Testis (tissue), 3 donors: ENCODE data around the gene RAB25. TPM values are rescaled to one million over a fixed set of nuclear protein-coding genes. Genes with fewer than 3 reads are reported as not detected.

Source experiments
- DNase-seq: peaks from one replicate; pipeline ENCODE4 v3.0.0-alpha.2; 2019
- H3K27ac ChIP-seq, 2 donors: fragments of 200-600 bp; sonication (generic); one replicate each; pipeline ENCODE4 v1.5.1; 2019
- H3K27me3 ChIP-seq: fragments of 200-600 bp; sonication (generic); one replicate; pipeline ENCODE4 v1.5.1; 2019
- H3K36me3 ChIP-seq: fragments of 200-600 bp; sonication (generic); one replicate; pipeline ENCODE4 v1.5.1; 2017; ENCODE audit warnings: low read depth; ENCODE audit errors: missing control alignments
- H3K4me1 ChIP-seq: fragments of 200-600 bp; sonication (generic); one replicate; pipeline ENCODE4 v1.5.1; 2019
- H3K4me3 ChIP-seq, 2 donors: fragments of 200-600 bp; sonication (generic); one replicate each; pipeline ENCODE4 v1.5.1; 2017 to 2019
- H3K9me3 ChIP-seq: fragments of 200-600 bp; sonication (generic); one replicate; pipeline ENCODE4 v1.5.1; 2017
- POLR2A ChIP-seq: fragments of 450-650 bp; IDR thresholded peaks from one replicate; pipeline ENCODE4 v1.6.1; 2017; ENCODE audit warnings: antibody characterized with exemption, mild to moderate bottlenecking, moderate library complexity
- WGBS, 2 donors: methylation state at CpG; one replicate each; pipeline ENCODE4 v1.1.5; 2018; 5-methylcytosine and 5-hydroxymethylcytosine counted together
- intact Hi-C: fragments of 100-400 bp; cut with DNase I; formaldehyde crosslinking; loops from one replicate; pipeline ENCODE4 v1.15.1; 2023; ENCODE audit warnings: low total_unique reads
- polyA plus RNA-seq: library from polyadenylated mRNA; stranded (reverse); fragments of 350-450 nt; fragmentation: Illumina TruSeq; extraction: RNeasy Lipid Tissue Mini Kit (QIAGEN cat#74804); gene quantifications from one replicate; pipeline ENCODE4 v1.2.3, GENCODE V29; 2014; ENCODE audit warnings: low read depth, low replicate concordance; ENCODE audit not compliant: insufficient read depth
- total RNA-seq, 2 donors: library from RNA; depleted of rRNA; stranded (reverse); fragments of >200 nt; gene quantifications; one replicate each; pipeline ENCODE4 v1.2.3, GENCODE V29; 2016
- TF ChIP-seq, protein P1 (sequence below), 3 experiments: fragments of 450-650 bp in 2 of 3; fragments of 200-600 bp in 1 of 3; sonication (generic) in 1 of 3; IDR thresholded peaks; one replicate each; pipeline ENCODE4 v1.5.1; 2016 to 2019; ENCODE audit warnings: antibody characterized with exemption in 3 of 3, mild to moderate bottlenecking in 2 of 3, moderate library complexity in 1 of 3

Gene RAB25
- total and polyA plus RNA-seq, 3 donors from 2014 or later: 1.2 to 2.1 (median 2.0) TPM

DNA sequence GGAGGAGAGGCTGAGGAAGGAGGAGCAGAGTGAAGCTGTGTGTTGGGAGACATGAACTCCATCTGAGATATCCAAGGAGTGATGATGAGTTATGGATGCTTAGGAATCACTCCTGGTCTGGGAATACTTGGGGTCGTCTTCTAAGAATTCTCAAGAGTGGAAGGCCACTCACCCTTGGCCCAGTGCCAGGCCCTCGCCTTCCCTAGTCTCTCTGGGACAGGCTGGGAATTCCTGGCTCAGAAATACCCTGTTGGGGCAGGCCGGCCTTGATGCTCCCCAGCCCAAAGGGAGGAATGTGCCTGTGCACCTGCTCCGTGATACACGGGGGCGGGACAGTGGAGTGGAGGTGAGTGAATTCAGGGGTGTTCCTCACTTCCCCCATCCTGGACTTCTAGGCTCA lies 40.9 kb downstream of the RAB25 start:
- 33 to 60% methylated on average over 2 to 6 of the region's 6 CpGs for WGBS, 2 donors
- no peak overlapping the region for H3K4me3 ChIP-seq
- no peak for DNase-seq
- no peaks in the 10 kb centered on the region for H3K9me3 ChIP-seq
- H3K4me1 ChIP-seq: peaks cover 55% of the 10 kb centered on the region
- no peaks in the 10 kb centered on the region for H3K27me3 ChIP-seq
- intact Hi-C loops: no loop called here
- no peaks in the 10 kb centered on the region for H3K36me3 ChIP-seq
- peak overlapping the region in 1 of 2 donors; percentile 97 for H3K27ac ChIP-seq
- TF ChIP-seq, protein P1, sequence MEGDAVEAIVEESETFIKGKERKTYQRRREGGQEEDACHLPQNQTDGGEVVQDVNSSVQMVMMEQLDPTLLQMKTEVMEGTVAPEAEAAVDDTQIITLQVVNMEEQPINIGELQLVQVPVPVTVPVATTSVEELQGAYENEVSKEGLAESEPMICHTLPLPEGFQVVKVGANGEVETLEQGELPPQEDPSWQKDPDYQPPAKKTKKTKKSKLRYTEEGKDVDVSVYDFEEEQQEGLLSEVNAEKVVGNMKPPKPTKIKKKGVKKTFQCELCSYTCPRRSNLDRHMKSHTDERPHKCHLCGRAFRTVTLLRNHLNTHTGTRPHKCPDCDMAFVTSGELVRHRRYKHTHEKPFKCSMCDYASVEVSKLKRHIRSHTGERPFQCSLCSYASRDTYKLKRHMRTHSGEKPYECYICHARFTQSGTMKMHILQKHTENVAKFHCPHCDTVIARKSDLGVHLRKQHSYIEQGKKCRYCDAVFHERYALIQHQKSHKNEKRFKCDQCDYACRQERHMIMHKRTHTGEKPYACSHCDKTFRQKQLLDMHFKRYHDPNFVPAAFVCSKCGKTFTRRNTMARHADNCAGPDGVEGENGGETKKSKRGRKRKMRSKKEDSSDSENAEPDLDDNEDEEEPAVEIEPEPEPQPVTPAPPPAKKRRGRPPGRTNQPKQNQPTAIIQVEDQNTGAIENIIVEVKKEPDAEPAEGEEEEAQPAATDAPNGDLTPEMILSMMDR (IDR thresholded peaks at IDR 0.05): no peak
- TF ChIP-seq POLR2A: no peak

DNA sequence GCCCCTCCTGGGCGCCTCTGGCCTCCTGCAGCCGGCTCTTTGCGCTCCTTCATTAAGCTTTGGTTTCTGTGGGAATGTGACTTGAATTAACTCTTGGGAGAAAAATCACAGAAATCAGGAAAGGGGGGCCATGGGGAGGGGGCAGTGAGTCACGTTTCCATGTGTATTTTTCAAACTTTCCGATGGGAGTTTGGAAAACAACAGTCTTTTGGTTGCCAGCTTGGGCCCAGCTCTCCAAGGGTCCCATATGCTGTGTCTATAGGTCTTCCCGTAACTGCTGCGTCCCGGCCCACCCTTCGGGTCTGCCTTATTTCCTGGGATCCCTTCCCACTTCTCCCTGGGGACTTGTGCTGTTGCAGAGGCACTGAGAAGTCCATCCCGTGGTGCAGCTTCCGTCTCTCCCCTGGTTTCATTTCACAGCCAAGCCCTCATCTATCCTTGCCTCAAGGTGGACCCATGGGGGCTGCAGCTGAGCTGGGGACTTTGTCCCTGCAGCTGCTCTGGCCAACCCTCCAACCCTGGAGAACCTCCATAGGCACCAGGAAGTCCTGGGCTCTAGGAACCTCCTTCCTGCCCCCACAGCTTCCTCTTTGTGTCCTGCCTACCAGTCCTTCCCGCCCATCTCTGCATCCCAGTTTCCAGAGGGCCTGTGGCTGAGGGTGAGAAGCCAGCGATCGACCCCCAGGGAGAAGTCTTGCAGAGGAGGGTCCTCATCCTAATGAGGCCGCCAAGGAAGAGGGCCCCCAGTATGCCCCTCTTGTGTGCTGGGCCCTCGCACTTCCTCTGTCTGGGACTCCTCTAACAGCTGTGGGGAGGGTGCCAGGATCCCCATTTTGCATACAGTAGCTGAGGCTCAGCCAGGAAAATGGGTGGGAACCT lies 41.9 kb downstream of the RAB25 start:
- 73 to 80% methylated on average over 14 to 16 of the region's 16 CpGs for WGBS, 2 donors
- Histone ChIP-seq H3K36me3 (no peaks in the 10 kb centered on the region), H3K4me3 (no peak overlapping the region), H3K27me3 (no peaks in the 10 kb centered on the region), H3K9me3 (no peaks in the 10 kb centered on the region), H3K4me1 (peaks cover 56% of the 10 kb centered on the region), H3K27ac (peak overlapping the region in 1 of 2 donors; percentile 97)
- intact Hi-C loops: no loop called here
- DNase-seq: no peak
- no peak for TF ChIP-seq POLR2A
- TF ChIP-seq, protein P1 (IDR thresholded peaks at IDR 0.05): no peak

DNA sequence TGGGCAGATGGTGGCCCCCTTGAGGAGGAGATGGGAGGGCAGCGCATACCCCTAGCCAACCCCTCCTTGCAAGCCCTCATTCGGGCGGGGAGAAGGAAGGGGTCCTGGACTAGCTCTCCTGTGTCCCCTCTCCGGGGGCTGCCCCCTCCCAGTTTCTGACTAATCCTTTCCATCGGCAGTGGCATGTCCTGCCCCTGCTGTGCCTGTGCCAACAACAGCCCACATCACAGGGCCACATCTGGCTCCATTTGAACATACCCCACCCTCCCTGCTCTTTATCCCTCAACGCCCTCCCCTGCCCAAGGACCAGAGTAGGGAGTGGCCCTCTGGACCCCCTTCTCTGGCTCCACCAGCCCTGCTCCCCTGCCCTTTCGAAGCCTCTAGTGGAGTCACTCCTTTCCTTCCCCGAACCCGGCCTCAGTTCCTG lies 42.6 kb downstream of the RAB25 start:
- H3K9me3 ChIP-seq: no peaks in the 10 kb centered on the region
- WGBS, 2 donors: 57 to 76% methylated on average over 7 to 9 of the region's 9 CpGs
- no peaks in the 10 kb centered on the region for H3K27me3 ChIP-seq
- no peaks in the 10 kb centered on the region for H3K36me3 ChIP-seq
- DNase-seq: no peak
- H3K4me3 ChIP-seq: no peak overlapping the region
- H3K4me1 ChIP-seq: peaks cover 56% of the 10 kb centered on the region
- peak overlapping the region; percentile 59 to 97 for H3K27ac ChIP-seq
- TF ChIP-seq POLR2A: no peak
- TF ChIP-seq, protein P1 (IDR thresholded peaks at IDR 0.05): no peak
- intact Hi-C loops: no loop called here

DNA sequence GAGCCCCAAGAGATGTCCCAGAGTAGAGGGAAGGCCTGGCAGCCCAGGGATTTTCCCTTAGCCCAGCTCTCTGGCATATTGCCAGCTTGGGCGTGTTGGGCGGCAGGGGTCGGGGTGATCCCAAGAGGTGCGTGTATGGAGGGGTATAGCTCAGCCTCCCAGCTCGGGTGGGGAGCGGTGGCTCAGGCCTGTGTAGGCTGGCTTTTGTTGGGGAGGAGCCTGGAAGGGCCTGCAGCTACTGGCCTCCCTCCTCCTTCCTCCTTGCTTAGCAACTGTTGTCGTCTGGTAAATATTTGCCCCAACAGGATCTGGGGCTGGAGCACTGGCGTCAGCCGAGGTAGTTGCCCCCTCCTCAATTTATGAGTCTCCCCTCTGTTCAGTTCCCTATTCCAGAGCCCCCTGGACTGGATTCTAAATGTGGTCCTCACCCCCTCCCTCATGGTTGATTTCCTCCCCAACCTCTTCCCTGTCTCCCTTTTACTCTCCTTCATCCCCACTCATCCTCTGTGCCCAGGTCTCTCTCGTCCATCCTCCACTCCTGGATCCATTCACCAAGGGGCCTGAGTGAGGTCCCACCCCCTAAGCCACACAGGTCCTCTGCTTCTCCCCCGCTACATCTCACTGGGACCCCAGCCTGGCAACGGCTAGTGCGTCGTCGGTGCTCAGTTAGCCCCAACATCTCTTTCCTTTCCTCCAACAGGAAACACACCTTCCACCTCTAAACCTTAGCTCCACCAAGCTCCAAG lies 43.3 kb downstream of the RAB25 start:
- 41 to 58% methylated on average over 11 to 15 of the region's 15 CpGs for WGBS, 2 donors
- intact Hi-C loops: no loop called here
- Histone ChIP-seq H3K4me3 (no peak overlapping the region), H3K4me1 (peaks cover 56% of the 10 kb centered on the region), H3K27me3 (no peaks in the 10 kb centered on the region), H3K9me3 (no peaks in the 10 kb centered on the region), H3K27ac (peak overlapping the region; percentile 59 to 97), H3K36me3 (no peaks in the 10 kb centered on the region)
- no peak for TF ChIP-seq POLR2A
- TF ChIP-seq, protein P1 (IDR thresholded peaks at IDR 0.05): no peak
- peak; percentile 58 for DNase-seq
